PFSK-1 (cell line): ENCODE data around the gene FERMT1. TPM values are rescaled to one million over a fixed set of nuclear protein-coding genes. Genes with fewer than 3 reads are reported as not detected.

Source experiments
- FOXP2 ChIP-seq: optimal IDR thresholded peaks from 2 replicates; pipeline ENCODE3; 2011; ENCODE audit warnings: borderline replicate concordance, control low read depth, inconsistent platforms; ENCODE audit not compliant: insufficient read depth; ENCODE audit errors: extremely low read length, extremely low read depth
- POLR2AphosphoS5 ChIP-seq: IDR thresholded peaks from 2 replicates; pipeline ENCODE4 v1.6.1; 2012; ENCODE audit warnings: low read depth, mild to moderate bottlenecking, control low read depth, low read length, moderate library complexity
- SIN3A ChIP-seq: IDR thresholded peaks from 2 replicates; pipeline ENCODE4 v1.6.1; 2012; ENCODE audit warnings: mild to moderate bottlenecking, low read length, moderate library complexity, borderline replicate concordance; ENCODE audit not compliant: insufficient read depth
- TAF1 ChIP-seq: IDR thresholded peaks from 2 replicates; pipeline ENCODE4 v1.6.1; 2012; ENCODE audit warnings: low read length, control low read depth, borderline replicate concordance; ENCODE audit not compliant: insufficient read depth
- polyA plus RNA-seq: library from polyadenylated mRNA; unstranded; fragments of >200 nt; gene quantifications from one replicate; pipeline ENCODE4 v1.2.1, GENCODE V29; 2012; ENCODE audit warnings: low read depth, missing spikeins; ENCODE audit not compliant: insufficient read length
- TF ChIP-seq, protein P1 (sequence below), 2 experiments: IDR thresholded peaks; 2 replicates each; pipeline versions ENCODE4 v1.6.1 to v1.8.0; 2011 to 2012; ENCODE audit warnings: low read depth in 2 of 2, low read length in 2 of 2, control low read depth in 1 of 2, inconsistent platforms in 1 of 2, mild to moderate bottlenecking in 1 of 2, moderate library complexity in 1 of 2; ENCODE audit not compliant: insufficient read depth in 1 of 2

FERMT1 gene, protein sequence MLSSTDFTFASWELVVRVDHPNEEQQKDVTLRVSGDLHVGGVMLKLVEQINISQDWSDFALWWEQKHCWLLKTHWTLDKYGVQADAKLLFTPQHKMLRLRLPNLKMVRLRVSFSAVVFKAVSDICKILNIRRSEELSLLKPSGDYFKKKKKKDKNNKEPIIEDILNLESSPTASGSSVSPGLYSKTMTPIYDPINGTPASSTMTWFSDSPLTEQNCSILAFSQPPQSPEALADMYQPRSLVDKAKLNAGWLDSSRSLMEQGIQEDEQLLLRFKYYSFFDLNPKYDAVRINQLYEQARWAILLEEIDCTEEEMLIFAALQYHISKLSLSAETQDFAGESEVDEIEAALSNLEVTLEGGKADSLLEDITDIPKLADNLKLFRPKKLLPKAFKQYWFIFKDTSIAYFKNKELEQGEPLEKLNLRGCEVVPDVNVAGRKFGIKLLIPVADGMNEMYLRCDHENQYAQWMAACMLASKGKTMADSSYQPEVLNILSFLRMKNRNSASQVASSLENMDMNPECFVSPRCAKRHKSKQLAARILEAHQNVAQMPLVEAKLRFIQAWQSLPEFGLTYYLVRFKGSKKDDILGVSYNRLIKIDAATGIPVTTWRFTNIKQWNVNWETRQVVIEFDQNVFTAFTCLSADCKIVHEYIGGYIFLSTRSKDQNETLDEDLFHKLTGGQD
- not detected for polyA plus RNA-seq

DNA sequence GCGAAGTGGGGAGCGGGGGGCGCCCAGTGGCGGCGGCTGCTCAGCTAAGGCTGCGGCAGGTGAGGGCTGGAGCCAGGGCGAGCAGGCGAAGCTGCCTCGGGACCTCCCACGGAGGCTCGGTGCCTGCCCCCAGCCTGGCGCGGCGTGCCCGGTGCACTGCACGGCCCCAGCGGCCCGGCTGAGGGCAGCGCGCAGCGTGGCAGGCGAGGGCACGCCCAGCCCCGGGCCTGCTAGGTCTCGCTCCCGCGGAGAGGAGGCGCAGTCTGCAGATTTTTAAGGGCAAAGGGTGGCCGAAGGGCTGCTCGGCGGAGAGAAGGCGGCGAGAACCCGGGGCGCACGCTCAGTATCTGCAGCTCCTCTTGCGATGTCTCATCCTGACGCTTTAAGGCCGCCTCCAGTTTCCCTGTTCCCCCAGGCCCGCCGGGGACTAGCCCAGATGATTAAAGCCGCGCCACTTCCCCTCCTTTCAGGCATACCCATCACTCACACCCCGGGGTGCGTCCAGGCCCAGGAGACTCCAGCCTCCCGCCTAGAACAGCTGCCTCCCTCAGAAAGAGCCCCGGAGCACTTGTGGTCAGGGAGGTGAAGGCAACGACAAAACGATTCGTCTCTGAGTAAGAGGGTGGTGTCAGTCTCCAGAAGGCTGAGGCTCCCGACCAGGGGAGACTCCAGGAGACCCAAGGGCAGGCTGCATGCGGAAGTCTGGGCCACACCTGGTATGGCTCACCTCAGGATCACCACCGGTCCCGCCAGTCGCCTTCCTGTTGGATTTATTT is at the start of gene FERMT1:
Gene FERMT1 (minus strand): TSS at position 158 of the 776 bp plus-strand sequence. CDS start 3,476 bp downstream, outside the sequence.
- no peak for TF ChIP-seq TAF1
- no peak for TF ChIP-seq SIN3A
- TF ChIP-seq FOXP2 = no peak
- no peak for TF ChIP-seq POLR2AphosphoS5
- TF ChIP-seq, protein P1, sequence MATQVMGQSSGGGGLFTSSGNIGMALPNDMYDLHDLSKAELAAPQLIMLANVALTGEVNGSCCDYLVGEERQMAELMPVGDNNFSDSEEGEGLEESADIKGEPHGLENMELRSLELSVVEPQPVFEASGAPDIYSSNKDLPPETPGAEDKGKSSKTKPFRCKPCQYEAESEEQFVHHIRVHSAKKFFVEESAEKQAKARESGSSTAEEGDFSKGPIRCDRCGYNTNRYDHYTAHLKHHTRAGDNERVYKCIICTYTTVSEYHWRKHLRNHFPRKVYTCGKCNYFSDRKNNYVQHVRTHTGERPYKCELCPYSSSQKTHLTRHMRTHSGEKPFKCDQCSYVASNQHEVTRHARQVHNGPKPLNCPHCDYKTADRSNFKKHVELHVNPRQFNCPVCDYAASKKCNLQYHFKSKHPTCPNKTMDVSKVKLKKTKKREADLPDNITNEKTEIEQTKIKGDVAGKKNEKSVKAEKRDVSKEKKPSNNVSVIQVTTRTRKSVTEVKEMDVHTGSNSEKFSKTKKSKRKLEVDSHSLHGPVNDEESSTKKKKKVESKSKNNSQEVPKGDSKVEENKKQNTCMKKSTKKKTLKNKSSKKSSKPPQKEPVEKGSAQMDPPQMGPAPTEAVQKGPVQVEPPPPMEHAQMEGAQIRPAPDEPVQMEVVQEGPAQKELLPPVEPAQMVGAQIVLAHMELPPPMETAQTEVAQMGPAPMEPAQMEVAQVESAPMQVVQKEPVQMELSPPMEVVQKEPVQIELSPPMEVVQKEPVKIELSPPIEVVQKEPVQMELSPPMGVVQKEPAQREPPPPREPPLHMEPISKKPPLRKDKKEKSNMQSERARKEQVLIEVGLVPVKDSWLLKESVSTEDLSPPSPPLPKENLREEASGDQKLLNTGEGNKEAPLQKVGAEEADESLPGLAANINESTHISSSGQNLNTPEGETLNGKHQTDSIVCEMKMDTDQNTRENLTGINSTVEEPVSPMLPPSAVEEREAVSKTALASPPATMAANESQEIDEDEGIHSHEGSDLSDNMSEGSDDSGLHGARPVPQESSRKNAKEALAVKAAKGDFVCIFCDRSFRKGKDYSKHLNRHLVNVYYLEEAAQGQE (IDR thresholded peaks at IDR 0.05; ENCODE audit: insufficient read depth in 1 of 2, low read depth in 2 of 2, low read length in 2 of 2) = no peak

DNA sequence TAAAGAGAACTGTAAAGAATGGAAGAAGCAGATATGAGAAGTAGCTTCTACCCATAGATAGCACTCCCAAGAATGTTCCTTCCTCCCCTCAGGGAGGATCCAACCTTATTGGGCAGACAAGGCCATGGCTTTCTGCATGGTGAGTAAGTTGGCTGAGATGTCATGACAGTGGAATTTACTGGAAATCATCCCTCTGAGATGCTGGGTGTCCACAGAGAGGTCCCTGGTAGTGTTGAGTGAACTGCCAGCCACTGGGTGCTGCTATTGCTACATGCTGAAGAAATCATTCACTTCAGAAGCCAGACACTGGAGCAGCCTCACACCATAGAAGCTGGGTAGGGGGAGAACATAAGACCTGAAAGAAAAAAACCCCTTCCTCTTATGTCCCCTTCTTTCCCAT is 46.4 kb upstream of the FERMT1 start:
- no peak for TF ChIP-seq FOXP2
- TF ChIP-seq, protein P1 (IDR thresholded peaks at IDR 0.05; ENCODE audit: insufficient read depth in 1 of 2, low read depth in 2 of 2, low read length in 2 of 2) = no peak
- TF ChIP-seq SIN3A = no peak
- TF ChIP-seq TAF1 = no peak
- no peak for TF ChIP-seq POLR2AphosphoS5

DNA sequence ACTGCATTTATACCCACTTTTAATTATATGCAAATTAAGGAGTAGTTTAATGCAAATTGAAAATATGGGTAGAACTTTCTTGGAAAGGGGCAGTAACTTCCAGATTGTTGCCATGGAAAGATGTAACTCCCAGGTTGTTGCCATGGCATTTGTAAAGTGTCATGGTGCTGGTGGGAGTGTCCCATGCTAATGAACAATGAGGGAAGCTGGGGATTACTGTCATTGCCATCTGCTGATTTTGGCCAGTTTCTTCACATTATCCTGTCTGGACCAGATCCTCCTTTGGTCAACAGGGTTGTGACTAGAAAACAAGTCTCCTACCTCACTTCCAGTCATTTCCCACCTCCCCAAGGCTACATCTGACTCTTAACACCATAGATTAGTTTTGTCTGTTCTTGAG is 45.4 kb upstream of the FERMT1 start:
- TF ChIP-seq SIN3A (no peak), TAF1 (no peak), FOXP2 (no peak), POLR2AphosphoS5 (no peak)
- TF ChIP-seq, protein P1 (IDR thresholded peaks at IDR 0.05; ENCODE audit: insufficient read depth in 1 of 2, low read depth in 2 of 2, low read length in 2 of 2) = no peak

DNA sequence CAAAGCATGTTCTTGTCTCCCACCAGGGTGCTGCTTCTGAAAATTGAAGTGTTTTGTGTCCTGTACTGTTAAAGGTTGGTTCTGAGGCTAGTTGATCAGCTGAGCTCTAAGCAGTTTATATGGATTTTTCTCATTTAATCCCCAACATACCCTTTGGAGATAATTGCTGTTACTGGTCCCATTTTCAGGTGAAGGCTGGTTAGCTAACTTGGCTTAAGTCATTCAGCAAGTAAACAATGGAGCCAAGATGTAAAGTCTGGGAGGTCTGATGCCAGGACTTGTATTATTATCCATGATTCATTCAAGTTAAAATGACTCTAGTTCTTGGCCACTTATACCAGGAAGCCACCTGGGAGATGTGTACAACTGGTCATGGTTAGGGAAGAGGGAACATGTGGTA is 42.5 kb upstream of the FERMT1 start:
- TF ChIP-seq POLR2AphosphoS5 = no peak
- no peak for TF ChIP-seq TAF1
- TF ChIP-seq FOXP2 = no peak
- TF ChIP-seq SIN3A = no peak
